Choroid plexus epithelial cell (primary cell): ENCODE results near the gene VSIG10L2.

Experiments
- DNase-seq: peaks from one replicate; pipeline ENCODE4 v3.0.0-alpha.2; 2010; ENCODE audit warnings: low read depth
- H3K4me3 ChIP-seq: 2 replicates; pipeline ENCODE4 v1.5.1; 2011; ENCODE audit warnings: low read depth, mild to moderate bottlenecking, control low read depth, low read length, moderate library complexity
- TF ChIP-seq, protein P1 (sequence below): conservative IDR thresholded peaks from 2 replicates; pipeline ENCODE4 v1.5.1; 2011; ENCODE audit warnings: low read depth, mild to moderate bottlenecking, control low read depth, inconsistent platforms, low read length, moderate library complexity

Gene VSIG10L2

DNA sequence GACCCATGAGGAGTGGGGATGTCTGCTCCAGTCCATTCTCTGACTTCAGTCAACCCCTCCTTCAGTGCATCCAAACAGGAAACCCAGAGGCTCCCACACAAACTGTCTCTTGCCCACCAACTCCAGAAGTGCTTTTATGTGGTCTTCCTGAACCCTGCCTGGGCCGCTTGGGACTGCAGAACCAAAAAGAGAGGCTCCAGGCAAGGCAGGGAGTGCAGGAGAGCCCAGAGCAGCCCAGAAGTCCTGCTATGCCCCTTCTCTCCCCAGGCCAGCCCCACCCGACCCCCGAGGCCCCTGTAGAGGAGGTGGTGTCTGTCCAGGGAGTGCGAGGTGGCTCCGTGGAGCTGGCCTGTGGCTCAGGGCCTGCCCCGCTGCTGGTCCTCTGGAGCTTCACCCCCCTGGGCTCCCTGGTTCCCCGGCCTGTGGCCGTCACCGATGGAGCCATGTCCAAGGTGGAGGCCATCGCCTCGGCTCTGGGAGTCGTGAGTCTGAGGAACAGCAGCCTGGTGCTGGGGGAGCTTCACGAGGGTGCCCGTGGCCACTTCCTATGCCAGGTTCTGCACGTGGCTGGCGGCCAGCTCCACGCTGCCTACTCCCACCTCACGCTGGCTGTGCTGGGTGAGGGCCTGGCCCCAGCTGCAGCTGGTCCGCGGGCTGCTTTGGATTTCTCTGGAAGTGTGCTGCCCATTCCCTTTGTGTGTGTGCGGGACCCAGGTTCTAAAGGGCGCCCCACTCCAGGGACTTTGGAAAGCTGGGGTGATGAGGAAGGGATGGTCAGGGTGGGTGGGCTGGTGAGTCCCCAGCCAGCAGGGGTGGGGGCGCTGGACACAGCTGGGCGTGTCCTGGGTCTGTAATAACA is 1.8 kb downstream of the VSIG10L2 start:
- DNase-seq, result no peak
- no peak overlapping the region for H3K4me3 ChIP-seq
- TF ChIP-seq, protein P1, sequence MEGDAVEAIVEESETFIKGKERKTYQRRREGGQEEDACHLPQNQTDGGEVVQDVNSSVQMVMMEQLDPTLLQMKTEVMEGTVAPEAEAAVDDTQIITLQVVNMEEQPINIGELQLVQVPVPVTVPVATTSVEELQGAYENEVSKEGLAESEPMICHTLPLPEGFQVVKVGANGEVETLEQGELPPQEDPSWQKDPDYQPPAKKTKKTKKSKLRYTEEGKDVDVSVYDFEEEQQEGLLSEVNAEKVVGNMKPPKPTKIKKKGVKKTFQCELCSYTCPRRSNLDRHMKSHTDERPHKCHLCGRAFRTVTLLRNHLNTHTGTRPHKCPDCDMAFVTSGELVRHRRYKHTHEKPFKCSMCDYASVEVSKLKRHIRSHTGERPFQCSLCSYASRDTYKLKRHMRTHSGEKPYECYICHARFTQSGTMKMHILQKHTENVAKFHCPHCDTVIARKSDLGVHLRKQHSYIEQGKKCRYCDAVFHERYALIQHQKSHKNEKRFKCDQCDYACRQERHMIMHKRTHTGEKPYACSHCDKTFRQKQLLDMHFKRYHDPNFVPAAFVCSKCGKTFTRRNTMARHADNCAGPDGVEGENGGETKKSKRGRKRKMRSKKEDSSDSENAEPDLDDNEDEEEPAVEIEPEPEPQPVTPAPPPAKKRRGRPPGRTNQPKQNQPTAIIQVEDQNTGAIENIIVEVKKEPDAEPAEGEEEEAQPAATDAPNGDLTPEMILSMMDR, result no peak

DNA sequence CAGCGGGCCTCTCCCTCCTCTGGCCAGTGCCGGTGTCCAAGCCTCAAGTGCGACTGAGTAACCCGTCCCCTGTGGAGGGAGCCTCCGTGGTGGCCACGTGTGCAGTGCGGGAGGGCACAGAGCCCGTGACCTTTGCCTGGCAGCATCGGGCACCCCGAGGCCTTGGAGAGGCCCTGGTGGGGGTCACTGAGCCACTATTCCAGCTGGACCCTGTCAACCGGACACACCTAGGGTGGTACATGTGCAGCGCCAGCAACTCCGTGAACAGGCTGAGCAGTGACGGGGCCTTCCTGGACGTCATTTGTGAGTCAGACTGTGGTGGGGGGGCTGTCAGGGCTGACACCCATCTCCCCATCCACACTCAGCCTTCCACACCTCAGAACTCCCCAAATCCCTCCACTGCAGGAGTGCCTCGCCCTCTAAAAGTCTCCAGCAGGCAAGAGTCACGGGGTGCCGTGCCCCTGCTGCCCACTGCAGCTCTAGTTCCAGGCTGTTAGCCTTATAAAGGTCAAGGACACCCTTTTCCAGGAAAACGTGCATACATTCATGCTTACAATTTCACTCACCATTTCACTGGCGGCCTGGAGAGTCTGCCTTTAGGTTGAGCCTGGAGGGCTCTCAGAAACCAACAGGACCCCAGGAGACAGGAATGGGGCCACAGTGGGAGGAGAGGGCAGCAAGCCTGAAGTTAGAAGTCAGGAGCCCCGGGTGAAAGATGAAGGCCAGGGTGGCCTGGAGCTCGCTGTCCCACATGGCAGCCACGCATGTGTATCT is 2.6 kb downstream of the VSIG10L2 start:
- no peak for DNase-seq
- TF ChIP-seq, protein P1, result no peak
- no peak overlapping the region for H3K4me3 ChIP-seq

DNA sequence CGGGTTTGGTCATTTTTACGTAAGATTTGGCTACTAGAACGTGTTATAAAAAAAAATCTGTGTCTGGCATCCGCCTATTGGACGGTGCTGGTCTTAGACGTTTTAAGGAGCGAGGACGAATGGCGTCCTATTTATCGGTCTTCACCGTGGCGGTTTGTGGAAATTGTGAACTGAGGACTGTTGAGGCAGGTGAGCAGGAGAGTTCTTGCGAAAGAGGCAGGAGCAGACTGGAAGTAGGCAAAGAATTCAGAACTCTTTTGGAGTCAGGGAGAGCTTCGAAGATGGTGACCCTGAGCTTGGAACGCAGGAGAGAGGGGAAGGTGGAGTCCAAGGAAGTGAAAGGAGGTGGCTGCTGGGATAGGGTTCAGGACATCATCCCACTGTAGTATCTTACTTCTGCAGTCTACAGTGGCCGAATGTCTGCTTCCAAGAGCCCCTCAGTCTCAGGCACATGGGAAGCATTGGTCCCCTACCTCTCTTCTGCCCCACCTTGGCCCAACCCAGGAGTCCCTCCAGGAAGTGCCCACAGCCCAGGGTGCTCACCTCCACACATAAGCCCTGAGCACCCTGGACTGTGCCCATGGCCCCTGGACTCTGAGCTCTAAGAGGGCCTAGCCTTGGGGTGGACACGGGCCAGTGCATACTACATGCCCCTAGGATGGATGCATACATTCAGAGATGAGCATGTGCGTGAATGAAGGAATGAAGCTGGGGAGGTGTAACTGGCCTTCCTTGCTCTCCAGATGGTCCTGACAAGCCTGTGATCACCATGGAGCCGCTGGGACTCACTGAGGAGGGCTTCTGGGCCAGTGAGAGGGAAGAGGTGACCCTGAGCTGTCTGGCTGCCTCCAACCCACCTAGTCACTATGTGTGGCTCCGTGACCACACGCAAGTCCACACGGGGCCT is 3.7 kb downstream of the VSIG10L2 start:
- DNase-seq, result no peak
- no peak overlapping the region for H3K4me3 ChIP-seq
- TF ChIP-seq, protein P1, result no peak

DNA sequence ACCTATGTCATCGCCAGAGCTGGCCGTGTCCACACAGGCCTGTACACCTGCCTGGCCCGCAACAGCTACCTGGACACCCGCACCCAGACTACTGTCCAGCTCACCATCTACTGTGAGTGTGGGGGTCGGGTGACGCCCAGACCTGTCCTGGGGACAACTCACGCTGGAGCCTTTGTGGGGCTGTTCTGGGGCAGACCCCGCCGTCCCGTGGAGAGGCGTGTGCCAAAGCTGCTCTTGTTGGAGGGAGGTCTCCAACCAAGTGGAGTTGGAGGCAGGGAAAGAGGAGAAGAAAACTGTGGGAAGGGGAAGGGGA is 4.3 kb downstream of the VSIG10L2 start:
- TF ChIP-seq, protein P1, result no peak
- no peak for DNase-seq
- no peak overlapping the region for H3K4me3 ChIP-seq

DNA sequence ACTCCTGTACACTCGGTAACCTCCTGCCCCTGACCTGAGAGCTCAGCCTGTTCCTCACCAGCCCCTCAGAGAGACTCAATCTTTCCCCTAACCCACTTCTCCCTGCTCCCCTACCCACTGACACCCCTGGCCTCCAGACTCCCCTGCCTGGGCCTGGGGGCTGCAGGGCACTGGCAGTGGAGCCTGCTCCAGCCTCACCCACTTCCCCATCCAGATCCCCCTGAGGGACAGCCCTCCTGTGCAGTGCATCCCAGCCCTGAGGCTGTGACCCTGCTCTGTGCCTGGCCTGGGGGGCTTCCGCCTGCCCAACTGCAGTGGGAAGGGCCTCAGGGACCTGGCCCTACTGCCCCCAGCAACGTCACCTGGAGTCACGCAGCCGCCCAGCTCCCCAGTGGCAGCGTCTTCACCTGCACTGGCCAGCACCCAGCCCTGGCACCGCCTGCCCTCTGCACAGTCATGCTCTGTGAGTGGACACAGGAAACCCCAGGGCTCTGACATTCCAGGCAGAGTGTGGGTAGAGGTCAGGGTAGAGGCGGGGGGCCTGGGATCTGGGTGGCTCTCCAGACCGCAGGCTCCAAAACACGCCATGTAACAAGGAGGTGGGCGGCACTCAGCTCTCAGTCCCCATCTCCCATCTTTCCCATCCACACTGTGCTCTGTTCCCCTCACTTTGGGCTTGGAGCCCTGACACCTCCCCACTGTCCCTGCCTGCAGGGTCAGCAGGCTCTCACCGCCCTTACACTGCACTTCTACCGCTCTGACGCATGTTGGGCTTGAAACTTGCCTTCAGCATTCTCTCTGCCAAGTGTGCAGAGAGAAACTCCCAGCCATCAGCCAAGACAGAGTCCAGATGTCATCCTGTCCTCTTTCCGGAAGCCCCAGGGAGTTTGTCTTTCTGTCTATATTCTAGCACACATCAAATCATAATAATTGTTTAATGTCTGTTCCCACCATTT is 5.1 kb downstream of the VSIG10L2 start:
- peak; percentile 9 for DNase-seq
- no peak overlapping the region for H3K4me3 ChIP-seq
- TF ChIP-seq, protein P1, result no peak

DNA sequence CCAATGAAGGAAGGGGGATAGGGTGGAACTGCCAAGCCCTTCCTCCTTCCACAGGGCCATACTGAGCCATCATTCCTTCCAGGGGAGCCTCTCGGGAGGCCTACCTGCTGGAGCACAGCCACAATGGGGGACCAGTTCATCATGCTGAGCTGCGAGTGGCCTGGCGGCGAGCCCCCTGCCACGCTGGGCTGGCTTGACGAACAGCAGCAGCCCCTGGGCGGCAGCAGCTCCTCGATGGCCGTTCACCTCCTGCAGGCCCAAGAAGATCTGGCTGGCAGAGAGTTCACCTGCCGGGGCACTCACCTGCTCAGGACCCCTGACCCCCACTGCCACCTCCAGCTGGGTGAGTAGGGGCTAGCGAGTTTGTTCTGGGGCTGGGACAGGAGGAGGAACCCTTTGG is 5.9 kb downstream of the VSIG10L2 start:
- no peak overlapping the region for H3K4me3 ChIP-seq

More for the DNA sequence above, 5.9 kb downstream of the VSIG10L2 start:
- DNase-seq, result no peak
- TF ChIP-seq, protein P1, result no peak
